IMR-90 (cell line): ENCODE measurements around the gene CDCP2.

ENCODE experiments used
- BHLHE40 ChIP-seq: fragments of 150-350 bp; IDR thresholded peaks from 2 replicates; pipeline ENCODE4 v1.6.1; 2016; ENCODE audit warnings: mild to moderate bottlenecking, low read depth, low read length
- CEBPB ChIP-seq: IDR thresholded peaks from 2 replicates; pipeline ENCODE4 v1.6.1; 2012; ENCODE audit warnings: low read depth, low read length, improper control_type of control experiment
- CHD1 ChIP-seq: IDR thresholded peaks from 2 replicates; pipeline ENCODE4 v1.6.1; 2012; ENCODE audit warnings: low read depth, low read length, improper control_type of control experiment
- CTCF ChIP-seq: conservative IDR thresholded peaks from 2 replicates; pipeline ENCODE4 v1.5.1; 2012; ENCODE audit warnings: mild to moderate bottlenecking, low read depth, low read length, improper control_type of control experiment
- ELK1 ChIP-seq: fragments of 150-350 bp; IDR thresholded peaks from 2 replicates; pipeline ENCODE4 v1.6.1; 2016; ENCODE audit warnings: low read depth, mild to moderate bottlenecking, low read length, moderate library complexity, borderline replicate concordance
- MAZ ChIP-seq: IDR thresholded peaks from 2 replicates; pipeline ENCODE4 v1.6.1; 2012; ENCODE audit warnings: low read depth, mild to moderate bottlenecking, low read length, improper control_type of control experiment, moderate library complexity, borderline replicate concordance
- MXI1 ChIP-seq: IDR thresholded peaks from 2 replicates; pipeline ENCODE4 v1.6.1; 2012; ENCODE audit warnings: low read depth, mild to moderate bottlenecking, low read length, moderate library complexity, borderline replicate concordance
- NFE2L2 ChIP-seq: fragments of 150-350 bp; IDR thresholded peaks from 2 replicates; pipeline ENCODE4 v1.6.1; 2016; ENCODE audit warnings: low read depth, mild to moderate bottlenecking, low read length
- POLR2A ChIP-seq: IDR thresholded peaks from 2 replicates; pipeline ENCODE4 v1.6.1; 2012; ENCODE audit warnings: mild to moderate bottlenecking, low read depth, low read length
- RAD21 ChIP-seq: IDR thresholded peaks from 2 replicates; pipeline ENCODE4 v1.6.1; 2012; ENCODE audit warnings: low read length, improper control_type of control experiment
- RCOR1 ChIP-seq: IDR thresholded peaks from 2 replicates; pipeline ENCODE4 v1.6.1; 2012; ENCODE audit warnings: mild to moderate bottlenecking, low read length, improper control_type of control experiment; ENCODE audit not compliant: insufficient replicate concordance
- RFX5 ChIP-seq: IDR thresholded peaks from 2 replicates; pipeline ENCODE4 v1.8.0; 2012; ENCODE audit warnings: low read depth, mild to moderate bottlenecking, low read length, moderate library complexity
- SMC3 ChIP-seq: fragments of 150-350 bp; IDR thresholded peaks from 2 replicates; pipeline ENCODE4 v1.6.1; 2016; ENCODE audit warnings: low read depth, mild to moderate bottlenecking, antibody characterized with exemption, low read length, moderate library complexity
- USF2 ChIP-seq: fragments of 150-350 bp; IDR thresholded peaks from 2 replicates; pipeline ENCODE4 v1.6.1; 2017; ENCODE audit warnings: mild to moderate bottlenecking, antibody characterized with exemption, low read length, low read depth

- TF ChIP-seq CTCF (no peak), RAD21 (no peak), CEBPB (no peak), NFE2L2 (no peak), CHD1 (no peak), ELK1 (no peak), USF2 (no peak), POLR2A (no peak), RCOR1 (no peak), MXI1 (no peak), BHLHE40 (no peak), MAZ (no peak), SMC3 (no peak), RFX5 (no peak)
Observed at GRCh38 chr1:54171606-54172005, 18.8 kb upstream of the CDCP2 start.
